Mesenteric fat pad (tissue), 1 donor: ENCODE data around the gene AFAP1. TPM values are rescaled to one million over a fixed set of nuclear protein-coding genes. Genes with fewer than 3 reads are reported as not detected.

Experiments used
- total RNA-seq: library from RNA; stranded (reverse); fragmentation: NEBNext Ultra II Directional; extraction: Animal tissue kit (Norgen Biotek cat#: 25700); gene quantifications from one replicate; pipeline ENCODE4 v1.2.1, GENCODE V29; 2021
- donor health status: DM: yes; HTN: yes; CAD: no.

The AFAP1 gene
- total RNA-seq, 1 donor from 2014 or later, result 33.9 TPM

Other genes starting within 250 kb of the AFAP1 start
- 34.1 TPM for gene ABLIM2, start 219.0 kb upstream of the AFAP1 start, total RNA-seq